Activated T-helper 2 cell treated with anti-CD3 and anti-CD28 coated beads, Interferon-gamma antibody, Interleukin-2, Interleukin-4, amounts not matched to agents 10 μg/mL and 5 μg/mL and 100 μg/mL, durations not matched to agents 14 hours and 24 hours and 36 hours (primary cell): ENCODE results near the gene WASF2. TPM values are rescaled to one million over a fixed set of nuclear protein-coding genes. Genes with fewer than 3 reads are reported as not detected.
"Not testable (repeated sequence)": the region's sequence is repeated elsewhere in the genome, so short reads cannot be mapped to it uniquely, and the experiment has no call there.

Experiments used
- DNase-seq: peaks from one replicate; pipeline ENCODE4 v3.0.0; 2021; ENCODE audit warnings: low spot score
- H3K27ac Mint-ChIP-seq: one replicate; pipeline ENCODE4 v1.8.0; 2021; ENCODE audit warnings: mixed read lengths
- H3K27me3 Mint-ChIP-seq: one replicate; pipeline ENCODE4 v1.8.0; 2021; ENCODE audit warnings: low read depth, mixed read lengths
- H3K36me3 Mint-ChIP-seq: one replicate; pipeline ENCODE4 v1.8.0; 2021; ENCODE audit warnings: low read depth, mixed read lengths
- H3K4me1 Mint-ChIP-seq: one replicate; pipeline ENCODE4 v1.8.0; 2021; ENCODE audit warnings: low read depth, mixed read lengths
- H3K4me3 Mint-ChIP-seq: one replicate; pipeline ENCODE4 v1.8.0; 2021; ENCODE audit warnings: low read depth, mild to moderate bottlenecking, moderate library complexity, mixed read lengths
- H3K9me3 Mint-ChIP-seq: one replicate; pipeline ENCODE4 v1.8.0; 2021; ENCODE audit warnings: mixed read lengths
- intact Hi-C: fragments of 100-400 bp; cut with micrococcal nuclease; formaldehyde crosslinking; loops from one replicate; pipeline ENCODE4 v1.15.1; 2023
- total RNA-seq: library from RNA; stranded (reverse); gene quantifications from 2 replicates; pipeline ENCODE4 v1.2.3, GENCODE V29; 2022

WASF2 gene
- total RNA-seq, 1 donor from 2014 or later: 128 TPM

DNA sequence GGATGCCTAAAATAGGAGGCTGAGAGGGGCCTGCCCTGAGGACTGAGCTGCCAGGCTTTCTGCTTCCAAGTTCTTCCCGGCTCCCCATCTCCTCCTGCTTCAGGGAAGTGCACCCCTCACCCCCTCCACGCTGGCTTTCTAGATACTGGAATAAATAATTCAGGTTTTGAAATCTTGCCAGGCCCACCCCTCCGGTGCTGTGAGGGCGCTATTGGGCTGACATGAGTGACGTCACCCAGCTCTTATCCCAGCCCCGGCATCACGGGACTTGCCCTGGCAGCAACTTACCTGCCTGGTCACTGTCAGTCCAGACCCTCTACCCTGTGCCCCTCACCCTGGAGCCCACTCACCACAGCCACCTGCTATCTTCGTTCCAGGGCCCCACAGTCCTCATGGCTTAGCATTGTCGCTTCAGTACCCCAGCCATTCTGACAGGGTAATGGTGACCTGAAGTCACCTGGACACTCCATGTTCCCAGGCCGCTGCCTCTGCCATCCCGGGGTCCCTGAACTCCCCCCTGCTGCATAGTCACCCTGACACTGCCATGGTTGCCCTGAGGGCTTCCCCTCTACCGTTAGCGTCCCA is 98.4 kb downstream of the WASF2 start:
- H3K27me3 Mint-ChIP-seq: peaks cover 10% of the 10 kb centered on the region
- H3K9me3 Mint-ChIP-seq: no peaks in the 10 kb centered on the region
- peak overlapping the region; percentile 89 for H3K27ac Mint-ChIP-seq
- no peaks in the 10 kb centered on the region for H3K36me3 Mint-ChIP-seq
- peaks cover 14% of the 10 kb centered on the region for H3K4me1 Mint-ChIP-seq
- H3K4me3 Mint-ChIP-seq: peak overlapping the region; percentile 77
- intact Hi-C loops: loop anchor here (1.0 to 10.0 kb wide), 3 partner anchors 26 to 273 kb away; partner anchors contain the start of gene AHDC1
- no peak for DNase-seq

GRCh38 chr1:27388337-27389005 is 101.5 kb downstream of the WASF2 start:
- no peak overlapping the region for H3K4me3 Mint-ChIP-seq

DNA sequence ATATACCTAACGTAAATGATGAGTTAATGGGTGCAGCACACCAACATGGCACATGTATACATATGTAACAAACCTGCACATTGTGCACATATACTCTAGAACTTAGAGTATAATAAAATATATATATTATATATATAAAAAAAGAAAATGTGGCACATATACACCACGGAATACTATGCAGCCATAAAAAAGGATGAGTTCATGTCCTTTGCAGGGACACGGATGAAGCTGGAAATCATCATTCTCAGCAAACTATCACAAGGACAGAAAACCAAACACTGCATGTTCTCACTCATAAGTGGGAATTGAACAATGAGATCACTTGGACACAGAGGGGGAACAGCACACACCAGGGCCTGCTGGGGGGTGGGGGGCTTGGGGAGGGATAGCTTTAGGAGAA is 105.2 kb downstream of the WASF2 start:
- DNase-seq, H3K4me1 Mint-ChIP-seq, H3K36me3 Mint-ChIP-seq, H3K4me3 Mint-ChIP-seq, intact Hi-C loops, H3K27ac Mint-ChIP-seq, H3K9me3 Mint-ChIP-seq: not testable (repeated sequence)
- H3K27me3 Mint-ChIP-seq: peaks cover 18% of the 10 kb centered on the region

More at GRCh38 chr1:27388337-27389005, 101.5 kb downstream of the WASF2 start:
- peaks cover 10% of the 10 kb centered on the region for H3K27me3 Mint-ChIP-seq
- H3K9me3 Mint-ChIP-seq: no peaks in the 10 kb centered on the region
- intact Hi-C loops: loop anchor here (1.0 kb wide), 2 partner anchors 31 to 87 kb away; no protein-coding TSS in a partner anchor
- DNase-seq: peak; percentile 64
- no peak overlapping the region for H3K27ac Mint-ChIP-seq
- H3K36me3 Mint-ChIP-seq: no peaks in the 10 kb centered on the region
- peaks cover 13% of the 10 kb centered on the region for H3K4me1 Mint-ChIP-seq

DNA sequence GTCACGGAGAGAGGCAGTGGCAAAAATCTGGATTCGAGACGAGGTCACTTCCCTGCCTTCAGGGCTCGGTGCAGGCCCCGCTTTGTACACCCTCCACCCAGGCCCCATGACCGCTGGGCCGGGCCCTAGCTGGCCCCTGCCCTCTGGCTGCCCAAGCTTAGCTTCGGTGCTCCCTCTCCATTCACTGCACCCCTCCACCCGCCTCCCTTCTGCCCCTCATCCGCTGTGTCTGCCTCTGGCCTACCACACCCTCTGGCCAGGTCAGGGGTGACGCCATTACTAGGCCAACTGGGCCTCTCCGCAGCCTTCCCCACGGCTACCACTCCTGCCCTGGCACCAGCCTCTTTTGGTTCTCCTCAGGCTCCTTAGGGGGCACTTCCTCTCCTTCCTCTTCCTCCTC is 106.3 kb downstream of the WASF2 start:
- Mint-ChIP-seq H3K9me3 (no peaks in the 10 kb centered on the region), H3K4me1 (peaks cover 4% of the 10 kb centered on the region), H3K4me3 (no peak overlapping the region), H3K27me3 (peaks cover 17% of the 10 kb centered on the region), H3K27ac (no peak overlapping the region), H3K36me3 (no peaks in the 10 kb centered on the region)
- intact Hi-C loops: no loop called here
- DNase-seq: no peak

- H3K27ac Mint-ChIP-seq: no peak within 1 kb of the TSS
- H3K27me3 Mint-ChIP-seq: peaks cover 15% of the 10 kb centered on the region
- no peaks in the 10 kb centered on the region for H3K9me3 Mint-ChIP-seq
- intact Hi-C loops: no loop called here
- no peak for DNase-seq
- no peak within 1 kb of the TSS for H3K4me3 Mint-ChIP-seq
- no peaks in the 10 kb centered on the region for H3K36me3 Mint-ChIP-seq
- no peaks in the 10 kb centered on the region for H3K4me1 Mint-ChIP-seq
Observed at GRCh38 chr1:27383039-27383605, 106.8 kb downstream of the WASF2 start, which contains the start of gene CD164L2. Gene CD164L2 (minus strand): TSS chr1:27383333. CDS start chr1:27383239, 94 bp downstream.

- intact Hi-C loops: no loop called here
- H3K27me3 Mint-ChIP-seq: peaks cover 16% of the 10 kb centered on the region
- H3K36me3 Mint-ChIP-seq: no peaks in the 10 kb centered on the region
- H3K4me1 Mint-ChIP-seq: no peaks in the 10 kb centered on the region
- no peak overlapping the region for H3K27ac Mint-ChIP-seq
- H3K9me3 Mint-ChIP-seq: no peaks in the 10 kb centered on the region
- DNase-seq: no peak
- no peak overlapping the region for H3K4me3 Mint-ChIP-seq
Observed at GRCh38 chr1:27381969-27382762, 107.8 kb downstream of the WASF2 start.

GRCh38 chr1:27380766-27381733 is 108.9 kb downstream of the WASF2 start:
- no peak for DNase-seq
- Mint-ChIP-seq H3K4me1 (no peaks in the 10 kb centered on the region), H3K27me3 (peaks cover 12% of the 10 kb centered on the region), H3K4me3 (no peak overlapping the region), H3K27ac (no peak overlapping the region), H3K36me3 (no peaks in the 10 kb centered on the region), H3K9me3 (no peaks in the 10 kb centered on the region)
- intact Hi-C loops: no loop called here

DNA sequence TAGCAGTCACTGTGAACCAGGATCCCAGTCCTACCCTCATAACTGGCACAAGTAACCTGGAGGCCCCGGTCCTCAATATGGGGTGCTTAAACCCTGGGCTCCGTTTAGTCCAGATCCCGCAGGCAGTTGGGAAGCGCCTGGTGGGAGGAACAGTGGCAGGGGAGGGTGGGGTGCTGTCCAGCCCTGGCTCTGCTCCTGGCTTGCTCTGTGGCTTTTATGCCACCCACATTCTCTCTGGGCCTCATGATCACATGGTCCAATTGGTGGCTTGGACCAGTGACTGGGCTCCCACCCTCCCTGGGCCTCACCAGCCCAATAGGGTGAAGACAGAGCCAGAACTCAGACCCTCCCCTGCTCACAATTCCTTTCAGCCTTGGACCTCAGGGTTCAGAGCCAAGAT is 109.7 kb downstream of the WASF2 start:
- intact Hi-C loops: no loop called here
- peaks cover 12% of the 10 kb centered on the region for H3K27me3 Mint-ChIP-seq
- no peaks in the 10 kb centered on the region for H3K9me3 Mint-ChIP-seq
- DNase-seq: no peak
- H3K4me3 Mint-ChIP-seq: no peak overlapping the region
- H3K4me1 Mint-ChIP-seq: no peaks in the 10 kb centered on the region
- no peaks in the 10 kb centered on the region for H3K36me3 Mint-ChIP-seq
- H3K27ac Mint-ChIP-seq: no peak overlapping the region

GRCh38 chr1:27379564-27380122 is 110.3 kb downstream of the WASF2 start:
- Mint-ChIP-seq H3K27me3 (peaks cover 12% of the 10 kb centered on the region), H3K4me1 (no peaks in the 10 kb centered on the region), H3K4me3 (no peak overlapping the region), H3K9me3 (no peaks in the 10 kb centered on the region), H3K27ac (no peak overlapping the region), H3K36me3 (no peaks in the 10 kb centered on the region)
- no peak for DNase-seq
- intact Hi-C loops: no loop called here

GRCh38 chr1:27377760-27378495 is 112.0 kb downstream of the WASF2 start:
- Mint-ChIP-seq H3K4me1 (no peaks in the 10 kb centered on the region), H3K27me3 (peaks cover 12% of the 10 kb centered on the region), H3K27ac (no peak overlapping the region), H3K36me3 (no peaks in the 10 kb centered on the region), H3K4me3 (no peak overlapping the region), H3K9me3 (no peaks in the 10 kb centered on the region)
- intact Hi-C loops: no loop called here
- no peak for DNase-seq

- DNase-seq: no peak
- Mint-ChIP-seq H3K36me3 (no peaks in the 10 kb centered on the region), H3K4me3 (no peak within 1 kb of the TSS), H3K27ac (no peak within 1 kb of the TSS), H3K4me1 (peaks cover 3% of the 10 kb centered on the region), H3K27me3 (peaks cover 1% of the 10 kb centered on the region), H3K9me3 (no peaks in the 10 kb centered on the region)
- intact Hi-C loops: no loop called here
Observed at GRCh38 chr1:27374362-27375086, 115.4 kb downstream of the WASF2 start, which contains the start of gene FCN3. Gene FCN3 (minus strand): TSS chr1:27374824. CDS start chr1:27374818, 6 bp downstream.
